Amygdala (tissue), 56 donors: ENCODE measurements around the gene BAMBI.

Experiments used
- DNase-seq, 56 donors: peaks; one replicate each; lab custom pipeline; 2025; lab: John Stamatoyannopoulos, UW

The BAMBI gene

GRCh38 chr10:28669227-28670173 is 7.8 kb upstream of the BAMBI start:
- DNase-seq, result no peak

- DNase-seq, result no peak
Measured at GRCh38 chr10:28674782-28675181, 2.5 kb upstream of the BAMBI start.

- peak in 7 of 56 donors; percentile 15 to 66 (median 36) for DNase-seq
Measured at GRCh38 chr10:28676326-28676967, 874 bp upstream of the BAMBI start.

- peak in 9 of 56 donors; percentile 6 to 42 (median 30) for DNase-seq
Measured at GRCh38 chr10:28677888-28678686, 766 bp downstream of the BAMBI start.

GRCh38 chr10:28678687-28679457 is 1.6 kb downstream of the BAMBI start:
- DNase-seq, result peak in 3 of 56 donors; percentile 3 to 12 (median 7)

GRCh38 chr10:28679581-28680357 is 2.4 kb downstream of the BAMBI start:
- DNase-seq, result peak in 1 of 56 donors; percentile 6

- no peak for DNase-seq
Measured at GRCh38 chr10:28680358-28680752, 3.0 kb downstream of the BAMBI start.

- DNase-seq, result peak in 6 of 56 donors; percentile 4 to 14 (median 8)
Measured at GRCh38 chr10:28681291-28681763, 4.0 kb downstream of the BAMBI start.

- no peak for DNase-seq
Measured at GRCh38 chr10:28681928-28682750, 4.8 kb downstream of the BAMBI start.

GRCh38 chr10:28684157-28684985 is 7.0 kb downstream of the BAMBI start:
- no peak for DNase-seq

GRCh38 chr10:28684986-28685580 is 7.8 kb downstream of the BAMBI start:
- DNase-seq, result peak in 2 of 56 donors; percentile 2 to 7

GRCh38 chr10:28685717-28686116 is 8.4 kb downstream of the BAMBI start:
- no peak for DNase-seq

- DNase-seq, result no peak
Measured at GRCh38 chr10:28686835-28687682, 9.7 kb downstream of the BAMBI start.

GRCh38 chr10:28687683-28688001 is 10.3 kb downstream of the BAMBI start:
- DNase-seq, result no peak

- DNase-seq, result no peak
Measured at GRCh38 chr10:28690545-28690944, 13.2 kb downstream of the BAMBI start.

GRCh38 chr10:28691187-28691694 is 13.9 kb downstream of the BAMBI start:
- DNase-seq, result no peak
